Measurements from ENCODE around the gene EXOC3. TPM values are rescaled to one million over a fixed set of nuclear protein-coding genes. Genes with fewer than 3 reads are reported as not detected.
A peak's percentile ranks its signal among the peaks of the same experiment; 100 is the strongest.

EXOC3 gene
- total RNA-seq, 1 donor from 2014 or later, result 73.5 TPM

DNA sequence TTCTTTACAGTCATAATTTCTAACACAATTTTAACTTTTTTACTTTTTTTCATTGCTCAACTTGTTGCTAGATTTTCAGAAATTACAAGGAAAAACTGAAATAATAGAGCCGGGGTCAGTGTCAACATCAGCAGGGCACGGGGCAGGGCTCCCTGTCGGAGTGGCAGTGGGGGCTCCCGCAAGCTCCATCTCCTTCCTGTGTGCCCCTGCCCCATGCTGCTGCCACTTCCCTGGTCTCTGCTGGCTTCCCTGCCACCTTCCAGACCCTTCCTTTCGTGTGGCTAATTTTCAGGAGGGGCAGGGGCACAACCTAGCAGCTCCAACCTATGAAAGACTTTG is 1.0 kb upstream of the EXOC3 start:
- H3K36me3 Mint-ChIP-seq, result peaks cover 5% of the 10 kb centered on the region
- peak overlapping the region; percentile 99 for H3K4me3 Mint-ChIP-seq
- H3K27ac Mint-ChIP-seq, result peak overlapping the region; percentile 97
- no peaks in the 10 kb centered on the region for H3K9me3 Mint-ChIP-seq
- DNase-seq (ENCODE audit: low spot score in 2 of 2, unreplicated experiment in 2 of 2), result peak in 1 of 2 experiments; percentile 19
- H3K27me3 Mint-ChIP-seq (ENCODE audit: low read depth), result no peaks in the 10 kb centered on the region
- no peak for TF ChIP-seq CTCF (IDR thresholded peaks at IDR 0.05; ENCODE audit: unreplicated experiment)
- peaks cover 20% of the 10 kb centered on the region for H3K4me1 Mint-ChIP-seq

- H3K27me3 Mint-ChIP-seq (ENCODE audit: low read depth), result no peaks in the 10 kb centered on the region
- H3K27ac Mint-ChIP-seq, result peak overlapping the region; percentile 78
- peak overlapping the region; percentile 99 for H3K4me3 Mint-ChIP-seq
- no peak for TF ChIP-seq CTCF (IDR thresholded peaks at IDR 0.05; ENCODE audit: unreplicated experiment)
- DNase-seq (ENCODE audit: low spot score in 2 of 2, unreplicated experiment in 2 of 2), result peak in 1 of 2 experiments; percentile 17
- peaks cover 20% of the 10 kb centered on the region for H3K4me1 Mint-ChIP-seq
- H3K36me3 Mint-ChIP-seq, result peaks cover 17% of the 10 kb centered on the region
- H3K9me3 Mint-ChIP-seq, result no peaks in the 10 kb centered on the region
Measured at GRCh38 chr5:443239-444151, 519 bp downstream of the EXOC3 start.

DNA sequence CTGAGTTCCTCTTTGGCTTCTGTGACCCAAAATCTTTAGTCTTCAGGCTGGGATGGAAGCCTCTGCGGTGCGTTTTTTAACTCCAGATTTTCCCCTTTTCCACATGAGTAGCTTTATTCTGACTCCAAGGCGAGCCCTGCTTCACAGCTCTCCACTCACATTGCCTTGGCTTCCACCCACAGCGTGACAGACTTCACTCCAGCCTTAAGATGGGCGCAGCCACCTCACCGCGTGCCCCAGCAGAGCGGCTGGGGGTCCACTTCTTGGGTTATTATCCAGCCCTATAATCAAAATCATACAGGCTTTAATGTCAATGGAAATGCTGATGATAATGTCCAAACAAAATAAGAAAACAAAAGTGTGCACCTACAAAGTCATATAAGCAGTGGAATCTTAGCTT is 1.2 kb downstream of the EXOC3 start:
- Mint-ChIP-seq H3K4me3 (peak overlapping the region; percentile 99), H3K4me1 (peaks cover 20% of the 10 kb centered on the region), H3K27ac (peak overlapping the region; percentile 78), H3K36me3 (peaks cover 24% of the 10 kb centered on the region), H3K9me3 (no peaks in the 10 kb centered on the region), H3K27me3 (ENCODE audit: low read depth) (no peaks in the 10 kb centered on the region)
- TF ChIP-seq CTCF (IDR thresholded peaks at IDR 0.05; ENCODE audit: unreplicated experiment), result no peak
- no peak for DNase-seq (ENCODE audit: low spot score in 2 of 2, unreplicated experiment in 2 of 2)

DNA sequence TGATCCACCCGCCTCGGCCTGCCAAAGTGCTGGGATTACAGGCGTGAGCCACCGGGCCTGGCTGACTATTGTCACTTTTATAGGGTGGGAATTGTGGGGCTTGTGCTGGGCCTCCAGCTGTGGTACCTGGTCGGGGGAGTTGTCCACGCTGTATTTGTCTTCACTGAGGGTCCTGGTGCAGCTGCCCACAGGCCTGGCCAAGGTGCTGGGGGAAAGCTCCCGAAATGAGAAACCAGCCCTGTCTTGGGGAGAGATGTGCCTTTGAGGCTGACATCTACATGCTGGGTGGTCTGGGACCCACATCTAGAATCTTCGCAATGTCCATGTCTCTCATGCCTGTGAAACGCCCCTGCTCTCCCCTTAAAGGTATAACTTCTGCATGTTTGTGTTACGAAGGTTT is 2.6 kb downstream of the EXOC3 start:
- DNase-seq (ENCODE audit: low spot score in 2 of 2, unreplicated experiment in 2 of 2), result no peak
- peaks cover 36% of the 10 kb centered on the region for H3K36me3 Mint-ChIP-seq
- TF ChIP-seq CTCF (IDR thresholded peaks at IDR 0.05; ENCODE audit: unreplicated experiment), result no peak
- peaks cover 6% of the 10 kb centered on the region for H3K9me3 Mint-ChIP-seq
- H3K4me1 Mint-ChIP-seq, result peaks cover 20% of the 10 kb centered on the region
- H3K27me3 Mint-ChIP-seq (ENCODE audit: low read depth), result no peaks in the 10 kb centered on the region
- no peak overlapping the region for H3K27ac Mint-ChIP-seq
- no peak overlapping the region for H3K4me3 Mint-ChIP-seq

DNA sequence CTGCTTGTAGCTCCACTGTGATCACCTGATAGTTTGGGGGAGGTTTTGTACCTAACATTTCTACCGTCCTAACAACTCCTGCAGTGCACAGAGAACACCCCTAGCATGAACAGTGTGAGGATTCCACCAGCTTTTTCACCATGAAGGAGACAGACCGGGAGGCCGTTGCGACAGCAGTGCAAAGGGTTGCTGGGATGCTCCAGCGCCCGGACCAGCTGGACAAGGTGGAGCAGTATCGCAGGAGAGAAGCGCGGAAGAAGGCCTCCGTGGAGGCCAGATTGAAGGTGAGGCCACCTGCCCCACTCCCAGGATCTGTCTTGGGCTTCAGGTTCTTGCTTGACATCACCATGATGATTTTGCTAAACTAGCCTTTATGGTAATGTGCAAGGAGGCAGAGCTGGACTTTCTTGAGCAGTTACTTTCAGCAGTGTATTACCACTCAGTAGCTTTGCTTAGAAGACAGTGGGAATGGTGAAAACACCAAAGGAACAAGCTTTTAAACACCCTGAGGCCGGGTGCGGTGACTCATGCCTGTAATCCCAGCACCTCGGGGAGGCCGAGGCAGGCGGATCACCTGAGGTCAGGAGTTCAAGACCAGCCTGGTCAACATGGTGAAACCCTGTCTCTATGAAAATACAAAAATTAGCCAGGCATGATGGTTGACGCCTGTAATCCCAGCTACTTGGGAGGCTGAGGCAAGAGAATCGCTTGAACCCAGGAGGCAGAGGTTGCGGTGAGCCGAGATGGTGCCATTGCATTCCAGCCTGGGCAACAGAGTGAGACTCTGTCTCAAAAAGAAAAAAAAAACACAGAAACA is 3.3 kb downstream of the EXOC3 start:
- H3K27ac Mint-ChIP-seq, result peak overlapping the region; percentile 34
- no peak for TF ChIP-seq CTCF (IDR thresholded peaks at IDR 0.05; ENCODE audit: unreplicated experiment)
- no peak overlapping the region for H3K4me3 Mint-ChIP-seq
- peaks cover 20% of the 10 kb centered on the region for H3K4me1 Mint-ChIP-seq
- H3K9me3 Mint-ChIP-seq, result peaks cover 13% of the 10 kb centered on the region
- DNase-seq (ENCODE audit: low spot score in 2 of 2, unreplicated experiment in 2 of 2), result no peak
- H3K27me3 Mint-ChIP-seq (ENCODE audit: low read depth), result no peaks in the 10 kb centered on the region
- peaks cover 43% of the 10 kb centered on the region for H3K36me3 Mint-ChIP-seq

Measured in mesothelial cell of epicardium (in vitro differentiated cells).